Duodenal mucosa (tissue), 2 donors: ENCODE measurements around the gene KRT83.
A peak's percentile ranks its signal among the peaks of the same experiment; 100 is the strongest.

Source experiments
- H3K27ac ChIP-seq: one replicate; pipeline ENCODE4 v1.7.0; 2013; ENCODE audit warnings: low read depth, low read length
- H3K27me3 ChIP-seq, 2 donors: one replicate each; pipeline ENCODE4 v1.7.0; 2013; ENCODE audit warnings: low read length in 2 of 2, control low read depth in 1 of 2; ENCODE audit not compliant: insufficient read depth in 2 of 2, control insufficient read depth in 1 of 2
- H3K36me3 ChIP-seq, 2 donors: one replicate each; pipeline ENCODE4 v1.7.0; 2013; ENCODE audit warnings: low read length in 2 of 2, control low read depth in 1 of 2; ENCODE audit not compliant: insufficient read depth in 2 of 2, control insufficient read depth in 1 of 2
- H3K4me1 ChIP-seq, 2 donors: one replicate each; pipeline ENCODE4 v1.7.0; 2013; ENCODE audit warnings: low read length in 2 of 2, control low read depth in 1 of 2; ENCODE audit not compliant: insufficient read depth in 2 of 2, control insufficient read depth in 1 of 2
- H3K4me3 ChIP-seq, 2 donors: one replicate each; pipeline ENCODE4 v1.7.0; 2013; ENCODE audit warnings: low read length in 2 of 2, low read depth in 1 of 2
- H3K9ac ChIP-seq, 2 donors: one replicate each; pipeline ENCODE4 v1.7.0; 2013; ENCODE audit warnings: low read length in 2 of 2, low read depth in 1 of 2
- H3K9me3 ChIP-seq, 2 donors: one replicate each; pipeline ENCODE4 v1.7.0; 2013; ENCODE audit warnings: low read length in 2 of 2, control low read depth in 1 of 2; ENCODE audit not compliant: control insufficient read depth in 1 of 2

KRT83 gene

DNA sequence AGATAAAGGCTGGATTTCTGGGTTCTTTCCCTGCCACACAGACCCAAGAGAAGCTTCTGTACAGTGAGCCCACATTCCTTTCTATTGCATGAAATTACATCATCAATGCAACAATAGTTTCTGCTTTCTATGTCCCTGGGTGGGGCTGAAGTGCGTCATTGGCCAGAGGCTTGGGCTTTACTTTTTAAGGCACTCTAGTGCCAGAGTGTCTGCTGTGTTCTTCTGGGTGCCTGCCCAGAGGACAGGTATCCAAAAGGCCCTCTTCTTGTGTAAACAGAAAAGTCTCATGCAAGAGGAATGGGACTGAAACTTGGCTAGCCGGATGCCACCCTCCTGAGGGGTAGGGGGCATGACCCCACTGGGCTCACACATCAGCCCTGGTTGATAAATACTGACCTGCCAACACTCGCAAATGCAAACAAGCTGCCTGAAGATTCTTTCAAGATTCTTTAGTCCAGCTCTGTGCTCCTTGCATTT is 40.8 kb downstream of the KRT83 start:
- Histone ChIP-seq H3K9ac (no peak overlapping the region), H3K4me3 (no peak overlapping the region), H3K9me3 (no peaks in the 10 kb centered on the region), H3K36me3 (no peaks in the 10 kb centered on the region), H3K27me3 (peaks cover 0 to 6% of the 10 kb centered on the region in 2 donors), H3K27ac (peak overlapping the region; percentile 1), H3K4me1 (peaks cover 11 to 23% of the 10 kb centered on the region in 2 donors)

DNA sequence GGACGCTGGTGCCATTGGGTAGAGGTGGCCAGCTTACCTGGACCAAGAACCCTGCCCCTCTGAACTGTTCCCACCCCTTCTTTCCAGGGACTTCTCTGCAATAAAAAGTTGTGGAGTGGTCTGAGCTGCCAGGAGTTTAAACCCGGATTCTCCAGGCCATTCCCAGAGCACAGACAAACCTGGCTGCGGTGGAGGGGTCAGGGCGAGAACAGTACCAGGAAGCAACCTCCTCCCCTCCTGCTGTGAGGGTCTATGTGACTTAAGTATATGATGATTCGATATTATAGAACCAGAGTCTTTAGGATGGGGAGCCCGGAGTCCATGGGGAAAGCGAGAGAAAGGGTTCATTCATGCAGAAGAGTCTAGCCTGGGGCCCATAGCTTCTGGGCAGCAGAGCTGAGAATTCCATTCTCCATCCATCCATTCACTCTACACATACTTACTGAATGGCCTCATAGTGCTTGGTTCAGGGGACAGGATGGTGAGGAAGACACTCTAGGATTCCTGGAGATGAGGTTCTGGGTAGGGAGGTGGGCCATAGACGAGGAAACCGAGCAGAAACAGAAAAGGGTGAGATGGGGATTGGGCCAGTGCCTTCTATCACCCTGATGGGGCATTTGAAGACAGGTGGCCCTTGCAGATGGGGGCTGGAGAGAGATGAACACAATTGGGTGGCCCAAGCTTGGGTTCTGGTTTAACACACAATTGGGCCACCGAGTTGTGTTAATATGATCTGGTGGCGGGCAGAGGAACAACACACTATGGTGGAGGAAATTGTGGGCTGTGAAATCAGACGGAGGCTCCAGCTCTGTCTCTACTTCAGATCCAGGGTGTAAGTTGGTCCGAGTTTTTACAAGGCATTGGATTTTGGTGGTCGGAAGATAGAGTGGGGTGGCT is 41.5 kb downstream of the KRT83 start:
- Histone ChIP-seq H3K27me3 (peaks cover 0 to 6% of the 10 kb centered on the region in 2 donors), H3K4me1 (peaks cover 11 to 23% of the 10 kb centered on the region in 2 donors), H3K27ac (no peak overlapping the region), H3K9me3 (no peaks in the 10 kb centered on the region), H3K9ac (no peak overlapping the region), H3K36me3 (no peaks in the 10 kb centered on the region), H3K4me3 (no peak overlapping the region)

DNA sequence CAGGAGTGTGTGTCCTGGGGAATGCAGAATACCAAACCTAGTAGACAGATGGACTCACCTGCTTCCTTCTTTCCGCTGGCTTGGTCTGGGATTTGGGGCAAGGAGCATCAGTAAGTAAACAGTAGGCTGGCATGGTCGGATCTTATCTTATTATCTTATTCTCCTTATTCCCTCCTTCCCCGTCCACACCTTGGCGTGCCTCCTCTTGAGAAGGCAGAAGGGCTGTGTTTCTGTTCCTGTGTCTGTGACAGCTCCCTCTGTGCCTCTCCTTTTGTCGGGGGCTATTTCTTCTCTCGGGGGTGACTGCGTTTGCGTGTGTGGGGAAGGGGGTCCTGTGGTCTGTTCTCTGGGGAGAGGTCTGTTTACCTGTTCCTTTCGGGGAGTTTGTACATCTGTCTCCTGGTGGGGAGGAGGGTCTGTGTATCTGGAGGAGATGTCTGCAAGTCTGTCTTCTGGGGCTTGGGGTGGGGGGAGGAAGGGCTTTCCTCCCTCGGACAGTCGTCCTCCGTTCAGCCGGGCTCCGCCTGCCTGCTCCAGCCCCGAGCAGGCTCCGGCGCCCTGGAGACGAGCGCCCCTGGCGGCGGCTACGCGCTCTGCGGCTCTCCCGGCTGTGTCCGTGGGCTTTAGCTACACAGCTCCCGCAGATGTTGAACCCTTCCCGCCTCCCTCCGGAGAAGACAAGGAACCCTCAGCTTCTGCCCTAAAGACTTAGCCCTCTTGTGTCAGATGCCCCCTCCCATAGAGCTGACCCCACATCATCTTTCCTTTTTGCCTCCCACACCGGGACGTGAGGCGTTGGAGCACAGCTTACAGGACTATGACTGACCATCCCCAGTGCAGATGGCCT is 42.4 kb downstream of the KRT83 start:
- Histone ChIP-seq H3K9ac (peak overlapping the region in 1 of 2 donors; percentile 37), H3K9me3 (no peaks in the 10 kb centered on the region), H3K27me3 (peaks cover 0 to 6% of the 10 kb centered on the region in 2 donors), H3K27ac (no peak overlapping the region), H3K4me3 (no peak overlapping the region), H3K36me3 (no peaks in the 10 kb centered on the region), H3K4me1 (peaks cover 11 to 23% of the 10 kb centered on the region in 2 donors)

- Histone ChIP-seq H3K36me3 (no peaks in the 10 kb centered on the region), H3K9me3 (no peaks in the 10 kb centered on the region), H3K4me1 (peaks cover 11 to 23% of the 10 kb centered on the region in 2 donors), H3K27me3 (peaks cover 0 to 6% of the 10 kb centered on the region in 2 donors), H3K9ac (no peak overlapping the region), H3K27ac (no peak overlapping the region), H3K4me3 (no peak overlapping the region)
These were observed 43.5 kb downstream of the KRT83 start for GRCh38 chr12:52277486-52278245.

GRCh38 chr12:52275686-52276085 is 45.5 kb downstream of the KRT83 start:
- no peak overlapping the region for H3K4me3 ChIP-seq
- no peaks in the 10 kb centered on the region for H3K9me3 ChIP-seq
- no peak overlapping the region for H3K9ac ChIP-seq
- H3K27me3 ChIP-seq: peaks cover 0 to 6% of the 10 kb centered on the region in 2 donors
- no peak overlapping the region for H3K27ac ChIP-seq
- H3K4me1 ChIP-seq: peaks cover 11 to 20% of the 10 kb centered on the region in 2 donors
- H3K36me3 ChIP-seq: no peaks in the 10 kb centered on the region

DNA sequence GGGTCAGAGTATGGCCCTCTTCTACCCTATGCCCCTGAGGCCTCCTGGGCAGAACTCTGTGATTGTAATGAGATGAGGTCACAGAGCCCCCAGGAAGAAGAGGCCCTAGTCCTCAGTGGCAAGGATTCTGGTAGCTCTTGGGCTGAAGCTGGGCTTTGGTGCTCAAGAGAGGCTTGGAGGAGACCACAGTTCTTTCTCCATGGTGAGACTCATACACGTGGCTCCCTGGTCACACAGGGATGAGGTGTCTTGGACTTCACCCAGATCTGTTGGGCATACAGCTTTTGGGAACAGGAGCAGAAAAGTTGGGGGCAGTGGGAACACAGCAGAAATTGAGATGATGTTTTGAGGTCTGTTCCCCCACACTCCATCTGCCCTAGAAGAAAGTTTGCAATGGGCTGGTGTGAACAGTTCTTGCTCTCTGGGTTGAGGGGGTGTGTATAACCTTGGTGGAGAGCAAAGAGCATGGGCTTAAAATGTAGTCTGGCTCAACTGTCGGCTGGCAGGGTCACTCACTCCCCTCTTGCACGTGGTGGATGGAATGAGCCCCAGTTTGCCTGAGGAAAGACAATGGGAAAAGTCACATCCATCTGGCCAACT is 46.6 kb downstream of the KRT83 start, which contains the start of gene KRT86:
Gene KRT86 (plus strand): TSS at position 125 of the 600 bp plus-strand sequence. CDS start 27,272 bp downstream, outside the sequence.
- H3K9me3 ChIP-seq: no peaks in the 10 kb centered on the region
- no peak within 1 kb of the TSS for H3K27ac ChIP-seq
- peaks cover 0 to 6% of the 10 kb centered on the region in 2 donors for H3K27me3 ChIP-seq
- no peak within 1 kb of the TSS for H3K9ac ChIP-seq
- H3K36me3 ChIP-seq: no peaks in the 10 kb centered on the region
- no peak within 1 kb of the TSS for H3K4me3 ChIP-seq
- H3K4me1 ChIP-seq: peaks cover 11 to 15% of the 10 kb centered on the region in 2 donors

GRCh38 chr12:52271158-52271557 is 50.0 kb downstream of the KRT83 start:
- no peaks in the 10 kb centered on the region for H3K27me3 ChIP-seq
- no peak overlapping the region for H3K4me3 ChIP-seq
- H3K36me3 ChIP-seq: no peaks in the 10 kb centered on the region
- no peak overlapping the region for H3K27ac ChIP-seq
- no peaks in the 10 kb centered on the region for H3K4me1 ChIP-seq
- no peaks in the 10 kb centered on the region for H3K9me3 ChIP-seq
- H3K9ac ChIP-seq: no peak overlapping the region

DNA sequence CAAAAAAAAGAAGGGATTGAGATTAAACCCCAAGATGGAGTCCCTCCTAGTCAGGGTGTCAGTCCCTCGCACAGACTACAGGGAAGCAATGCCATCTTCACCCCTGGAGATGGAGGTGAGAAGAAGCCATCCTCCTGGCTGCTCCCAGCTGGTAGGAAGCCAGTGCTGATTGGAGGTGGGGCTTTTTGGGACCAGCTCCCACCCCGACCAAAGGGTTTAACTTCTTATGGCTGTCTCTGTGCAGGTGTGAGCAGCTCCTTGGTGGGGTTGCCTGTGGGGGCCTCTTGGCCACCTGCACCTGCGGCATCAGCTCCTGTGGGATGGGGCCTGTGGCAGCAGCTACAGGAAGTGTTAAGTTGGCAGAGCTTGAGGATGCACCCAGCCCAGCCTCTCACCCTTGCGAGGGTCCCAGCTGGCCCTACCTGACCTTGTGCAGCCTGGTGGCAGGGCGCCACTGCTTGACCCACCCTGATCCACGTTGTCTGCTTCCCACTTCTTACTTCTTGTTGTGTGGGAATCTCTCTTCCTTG is 50.6 kb downstream of the KRT83 start:
- no peak overlapping the region for H3K4me3 ChIP-seq
- H3K36me3 ChIP-seq: no peaks in the 10 kb centered on the region

GRCh38 chr12:52268212-52268611 is 53.0 kb downstream of the KRT83 start:
- Histone ChIP-seq H3K9me3 (no peaks in the 10 kb centered on the region), H3K9ac (no peak overlapping the region), H3K4me3 (no peak overlapping the region), H3K27ac (no peak overlapping the region), H3K27me3 (no peaks in the 10 kb centered on the region), H3K36me3 (no peaks in the 10 kb centered on the region), H3K4me1 (peaks cover 0 to 3% of the 10 kb centered on the region in 2 donors)

More for the DNA sequence above, 50.6 kb downstream of the KRT83 start:
- H3K27ac ChIP-seq: no peak overlapping the region
- H3K9me3 ChIP-seq: no peaks in the 10 kb centered on the region
- H3K4me1 ChIP-seq: no peaks in the 10 kb centered on the region
- no peak overlapping the region for H3K9ac ChIP-seq
- H3K27me3 ChIP-seq: no peaks in the 10 kb centered on the region
